GM12801 (cell line): ENCODE data around the gene DNAJC27.

Source experiments
- CTCF ChIP-seq: IDR thresholded peaks from one replicate; pipeline ENCODE4 v1.5.1; 2011; ENCODE audit warnings: control low read depth; ENCODE audit not compliant: insufficient read length; ENCODE audit errors: extremely low read depth

DNAJC27 gene

GRCh38 chr2:24971536-24972314 is at the start of gene DNAJC27:
Gene DNAJC27, minus strand, starts transcription at chr2:24971955. Its CDS starts 51 bp downstream, at chr2:24971904.
- TF ChIP-seq CTCF, result no peak

GRCh38 chr2:25018681-25019080 is 46.9 kb upstream of the DNAJC27 start:
- no peak for TF ChIP-seq CTCF

- no peak for TF ChIP-seq CTCF
Observed at GRCh38 chr2:25014631-25015030, 42.9 kb upstream of the DNAJC27 start.

- TF ChIP-seq CTCF, result no peak
Observed at GRCh38 chr2:25009954-25010353, 38.2 kb upstream of the DNAJC27 start.

- TF ChIP-seq CTCF, result no peak
Observed at GRCh38 chr2:25002066-25002465, 30.3 kb upstream of the DNAJC27 start.

GRCh38 chr2:25001325-25001637 is 29.5 kb upstream of the DNAJC27 start:
- no peak for TF ChIP-seq CTCF

GRCh38 chr2:25000503-25001324 is 29.0 kb upstream of the DNAJC27 start:
- TF ChIP-seq CTCF, result no peak
